DND-41 (cell line): ENCODE measurements around the gene SLCO2A1.

ENCODE experiments used
- EZH2 ChIP-seq: IDR thresholded peaks from 3 replicates; pipeline ENCODE4 v1.6.1; 2012; ENCODE audit warnings: borderline replicate concordance, low read depth, mild to moderate bottlenecking, moderate library complexity, low read length, inconsistent platforms; ENCODE audit not compliant: severe bottlenecking
- TF ChIP-seq, protein P1 (sequence below): IDR thresholded peaks from 2 replicates; pipeline ENCODE4 v1.5.1; 2012; ENCODE audit warnings: borderline replicate concordance, low read length, moderate library complexity, mild to moderate bottlenecking; ENCODE audit not compliant: poor library complexity, severe bottlenecking; ENCODE audit errors: extremely low read depth

DNA sequence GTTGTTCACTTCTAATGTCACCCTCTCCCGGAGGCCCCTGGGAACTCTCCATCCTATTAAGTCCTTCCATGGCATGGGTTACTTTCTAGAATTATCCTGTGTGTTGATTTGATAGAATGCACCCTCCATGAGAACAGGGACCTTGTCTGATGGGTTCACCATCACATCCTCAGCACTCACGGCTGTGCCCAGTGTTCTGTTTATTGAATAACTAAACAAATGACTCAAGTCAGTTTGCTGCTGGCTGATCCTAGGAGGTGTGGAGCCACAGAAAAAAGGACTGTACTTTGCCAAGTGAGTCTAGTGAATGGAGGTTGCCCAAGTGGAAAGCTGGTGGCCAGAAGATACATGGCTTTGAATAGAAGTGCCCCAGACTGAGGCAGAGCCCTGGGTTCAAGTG, 85.5 kb downstream of the SLCO2A1 start:
- TF ChIP-seq EZH2, result no peak
- TF ChIP-seq, protein P1, sequence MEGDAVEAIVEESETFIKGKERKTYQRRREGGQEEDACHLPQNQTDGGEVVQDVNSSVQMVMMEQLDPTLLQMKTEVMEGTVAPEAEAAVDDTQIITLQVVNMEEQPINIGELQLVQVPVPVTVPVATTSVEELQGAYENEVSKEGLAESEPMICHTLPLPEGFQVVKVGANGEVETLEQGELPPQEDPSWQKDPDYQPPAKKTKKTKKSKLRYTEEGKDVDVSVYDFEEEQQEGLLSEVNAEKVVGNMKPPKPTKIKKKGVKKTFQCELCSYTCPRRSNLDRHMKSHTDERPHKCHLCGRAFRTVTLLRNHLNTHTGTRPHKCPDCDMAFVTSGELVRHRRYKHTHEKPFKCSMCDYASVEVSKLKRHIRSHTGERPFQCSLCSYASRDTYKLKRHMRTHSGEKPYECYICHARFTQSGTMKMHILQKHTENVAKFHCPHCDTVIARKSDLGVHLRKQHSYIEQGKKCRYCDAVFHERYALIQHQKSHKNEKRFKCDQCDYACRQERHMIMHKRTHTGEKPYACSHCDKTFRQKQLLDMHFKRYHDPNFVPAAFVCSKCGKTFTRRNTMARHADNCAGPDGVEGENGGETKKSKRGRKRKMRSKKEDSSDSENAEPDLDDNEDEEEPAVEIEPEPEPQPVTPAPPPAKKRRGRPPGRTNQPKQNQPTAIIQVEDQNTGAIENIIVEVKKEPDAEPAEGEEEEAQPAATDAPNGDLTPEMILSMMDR, result no peak
